MCF 10A (cell line): ENCODE data around the gene PSAP. TPM values are rescaled to one million over a fixed set of nuclear protein-coding genes. Genes with fewer than 3 reads are reported as not detected.
"Not testable (repeated sequence)": the region's sequence is repeated elsewhere in the genome, so short reads cannot be mapped to it uniquely, and the experiment has no call there.

Source experiments
- BruUV-seq: library from RNA; stranded (reverse); fragments of 400-500 nt; replicated peaks from 2 replicates; lab custom pipeline; 2021; lab: Mats Ljungman, UMichigan
- CTCF ChIA-PET: fragments of 300-600 bp; sonication (Branson Sonifier 250); formaldehyde crosslinking; extraction: SDS; loops from one replicate; lab custom pipeline; 2021; ENCODE audit warnings: antibody characterized with exemption, inconsistent platforms; lab: Yijun Ruan, JAX
- POLR2A ChIA-PET: fragments of 300-600, 350-650 bp; sonication (Branson Sonifier 250); formaldehyde crosslinking; extraction: SDS; loops from one replicate; lab custom pipeline; 2020; ENCODE audit warnings: antibody characterized with exemption, inconsistent platforms; lab: Yijun Ruan, JAX
- DNase-seq: peaks from one replicate; pipeline ENCODE4 v3.0.0-alpha.2; 2018; ENCODE audit not compliant: unreplicated experiment
- H3K27ac Mint-ChIP-seq: one replicate; pipeline ENCODE4 v1.8.0; 2022; ENCODE audit warnings: mild to moderate bottlenecking, low read depth, mixed read lengths; ENCODE audit not compliant: unreplicated experiment
- H3K27me3 Mint-ChIP-seq: one replicate; pipeline ENCODE4 v1.8.0; 2022; ENCODE audit warnings: mixed read lengths; ENCODE audit not compliant: insufficient read depth, unreplicated experiment
- H3K36me3 Mint-ChIP-seq: one replicate; pipeline ENCODE4 v1.8.0; 2022; ENCODE audit warnings: mild to moderate bottlenecking, moderate library complexity, mixed read lengths; ENCODE audit not compliant: insufficient read depth, unreplicated experiment
- H3K4me1 Mint-ChIP-seq: one replicate; pipeline ENCODE4 v1.8.0; 2022; ENCODE audit warnings: mixed read lengths; ENCODE audit not compliant: insufficient read depth, unreplicated experiment
- H3K4me3 Mint-ChIP-seq: one replicate; pipeline ENCODE4 v1.8.0; 2022; ENCODE audit warnings: mild to moderate bottlenecking, moderate library complexity, mixed read lengths; ENCODE audit not compliant: unreplicated experiment
- H3K9me3 Mint-ChIP-seq: one replicate; pipeline ENCODE4 v1.8.0; 2022; ENCODE audit warnings: mixed read lengths; ENCODE audit not compliant: unreplicated experiment
- CTCF ChIP-seq: fragments of 200-600 bp; IDR thresholded peaks from one replicate; pipeline ENCODE4 v1.8.0; 2022; ENCODE audit warnings: antibody characterized with exemption, mild to moderate bottlenecking; ENCODE audit not compliant: unreplicated experiment
- intact Hi-C: fragments of 100-400 bp; cut with micrococcal nuclease; formaldehyde crosslinking; loops from 2 replicates; pipeline ENCODE4 v1.14.1; 2022
- total RNA-seq: library from RNA; stranded (reverse); gene quantifications from 2 replicates; pipeline ENCODE4 v1.2.3, GENCODE V29; 2022

Gene PSAP
- total RNA-seq, 1 experiment from 2014 or later = 506 TPM

GRCh38 chr10:71854031-71854430 lies 3.0 kb upstream of the PSAP start:
- Mint-ChIP-seq H3K27me3 (no peaks in the 10 kb centered on the region), H3K4me1 (peaks cover 22% of the 10 kb centered on the region), H3K36me3 (peaks cover 15% of the 10 kb centered on the region), H3K9me3 (no peaks in the 10 kb centered on the region), H3K27ac (no peak overlapping the region), H3K4me3 (no peak overlapping the region)
- BruUV-seq = no TSS peak
- no peak for TF ChIP-seq CTCF
- no peak for DNase-seq
- POLR2A ChIA-PET = interaction anchor here (0.5 to 1.5 kb wide), 5 partner anchors 9 to 1740 kb away, joined by 3 to 6 read pairs (median 3); no protein-coding TSS in a partner anchor
- CTCF ChIA-PET = interaction anchor here (0.6 to 1.1 kb wide), 3 partner anchors 42 to 534 kb away, joined by 3 to 4 read pairs (median 3); no protein-coding TSS in a partner anchor
- intact Hi-C loops = no loop called here

- DNase-seq = no peak
- no peaks in the 10 kb centered on the region for H3K9me3 Mint-ChIP-seq
- intact Hi-C loops = no loop called here
- ChIA-PET CTCF (interaction anchor here (0.6 to 0.9 kb wide), 3 partner anchors 11 to 197 kb away, joined by 3 to 5 read pairs (median 3); no protein-coding TSS in a partner anchor), POLR2A (interaction anchor here (1.5 to 3.7 kb wide), 3 partner anchors 10 to 19 kb away, joined by 5 to 34 read pairs (median 6); no protein-coding TSS in a partner anchor)
- H3K27me3 Mint-ChIP-seq = no peaks in the 10 kb centered on the region
- H3K36me3 Mint-ChIP-seq = peaks cover 15% of the 10 kb centered on the region
- no peak for TF ChIP-seq CTCF
- peaks cover 32% of the 10 kb centered on the region for H3K4me1 Mint-ChIP-seq
- no peak overlapping the region for H3K4me3 Mint-ChIP-seq
- H3K27ac Mint-ChIP-seq = no peak overlapping the region
- BruUV-seq = no TSS peak
Measured at GRCh38 chr10:71852355-71852937, 1.4 kb upstream of the PSAP start.

DNA sequence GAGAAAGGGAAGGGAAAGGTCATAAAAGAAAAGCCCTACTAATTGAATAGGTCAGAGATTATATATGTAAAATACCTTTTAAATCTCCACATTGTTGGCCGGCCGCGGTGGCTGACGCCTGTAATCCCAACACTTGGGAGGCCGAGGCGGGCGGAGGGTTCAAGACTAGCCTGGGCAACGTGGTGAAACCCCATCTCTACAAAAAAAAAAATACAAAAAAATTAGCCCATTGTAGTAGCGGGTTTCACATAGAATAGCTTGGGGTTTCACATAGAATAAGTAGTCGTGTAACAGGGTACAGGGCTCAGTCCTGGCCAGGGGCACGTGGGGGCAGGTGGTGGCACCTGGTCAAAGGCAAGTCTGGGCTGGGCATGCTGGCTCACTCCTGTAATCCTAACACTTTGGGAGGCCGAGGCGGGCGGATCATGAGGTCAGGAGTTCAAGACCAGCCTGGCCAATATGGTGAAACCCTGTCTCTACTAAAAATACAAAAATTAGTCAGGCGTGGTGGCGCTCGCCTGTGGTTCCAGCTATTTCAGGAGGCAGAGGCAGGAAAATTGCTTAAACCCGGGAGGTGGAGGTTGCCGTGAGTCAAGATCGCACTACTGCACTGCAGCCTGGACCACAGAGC lies 529 bp upstream of the PSAP start:
- CTCF ChIA-PET = interaction anchor here (0.6 to 1.1 kb wide), 6 partner anchors 12 to 404 kb away, joined by 3 to 7 read pairs (median 4); no protein-coding TSS in a partner anchor
- intact Hi-C loops = loop anchor here (1.0 kb wide), 1 partner anchor 37 kb away; no protein-coding TSS in a partner anchor

GRCh38 chr10:71850021-71850742 lies 869 bp downstream of the PSAP start:
- H3K36me3 Mint-ChIP-seq = peaks cover 9% of the 10 kb centered on the region
- peak overlapping the region; percentile 94 for H3K27ac Mint-ChIP-seq
- H3K27me3 Mint-ChIP-seq = no peaks in the 10 kb centered on the region
- ChIA-PET POLR2A (interaction anchor here (0.5 to 3.9 kb wide), 29 partner anchors 10 to 1618 kb away, joined by 3 to 74 read pairs (median 4); partner anchors contain the start of genes CHST3 and VSIR), CTCF (interaction anchor here (0.6 to 1.9 kb wide), 6 partner anchors 11 to 254 kb away, joined by 3 to 5 read pairs (median 3); no protein-coding TSS in a partner anchor)
- peaks cover 46% of the 10 kb centered on the region for H3K4me1 Mint-ChIP-seq
- intact Hi-C loops = no loop called here
- no peak for DNase-seq
- no peaks in the 10 kb centered on the region for H3K9me3 Mint-ChIP-seq
- TF ChIP-seq CTCF = no peak
- BruUV-seq = TSS peak; percentile 62
- peak overlapping the region; percentile 80 for H3K4me3 Mint-ChIP-seq

More for the DNA sequence above, 529 bp upstream of the PSAP start:
- Mint-ChIP-seq H3K27ac (peak overlapping the region; percentile 94), H3K4me3 (peak overlapping the region; percentile 80), H3K36me3 (peaks cover 12% of the 10 kb centered on the region), H3K4me1 (peaks cover 38% of the 10 kb centered on the region)
- POLR2A ChIA-PET = interaction anchor here (0.6 to 3.9 kb wide), 22 partner anchors 9 to 1245 kb away, joined by 3 to 74 read pairs (median 5); partner anchors contain the start of genes P4HA1 and VSIR
- H3K9me3 Mint-ChIP-seq, H3K27me3 Mint-ChIP-seq, DNase-seq: not testable (repeated sequence)
- TSS peak; percentile 89 for BruUV-seq
